ENCODE data around the gene NDFIP1.
A peak's percentile ranks its signal among the peaks of the same experiment; 100 is the strongest.

NDFIP1 gene

DNA sequence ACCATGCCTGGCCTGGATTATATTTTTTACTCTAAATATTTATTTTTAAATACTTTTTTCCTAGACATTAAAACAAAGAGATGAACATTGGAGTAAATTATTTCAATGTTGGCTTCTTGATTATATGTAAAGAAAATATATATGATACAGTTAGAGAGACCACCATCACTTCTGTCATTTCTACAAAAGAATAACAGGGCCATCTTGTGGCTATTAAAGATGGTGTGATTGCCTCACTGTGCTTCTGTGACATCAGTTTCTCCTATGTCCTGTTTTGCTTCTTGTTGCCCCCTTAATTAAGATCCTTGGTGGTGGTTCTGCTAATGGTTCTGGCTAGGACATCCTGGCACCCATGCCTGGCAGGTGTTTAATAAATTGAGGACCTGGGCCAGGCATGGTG, 32.9 kb downstream of the NDFIP1 start:
- H3K4me3 ChIP-seq (ENCODE audit: low read depth, low read length), result no peak overlapping the region
- TF ChIP-seq CTCF (IDR thresholded peaks at IDR 0.05; ENCODE audit: control insufficient read depth, extremely low read depth, insufficient read depth), result peak; percentile 34
- DNase-seq (ENCODE audit: low read depth), result no peak

DNA sequence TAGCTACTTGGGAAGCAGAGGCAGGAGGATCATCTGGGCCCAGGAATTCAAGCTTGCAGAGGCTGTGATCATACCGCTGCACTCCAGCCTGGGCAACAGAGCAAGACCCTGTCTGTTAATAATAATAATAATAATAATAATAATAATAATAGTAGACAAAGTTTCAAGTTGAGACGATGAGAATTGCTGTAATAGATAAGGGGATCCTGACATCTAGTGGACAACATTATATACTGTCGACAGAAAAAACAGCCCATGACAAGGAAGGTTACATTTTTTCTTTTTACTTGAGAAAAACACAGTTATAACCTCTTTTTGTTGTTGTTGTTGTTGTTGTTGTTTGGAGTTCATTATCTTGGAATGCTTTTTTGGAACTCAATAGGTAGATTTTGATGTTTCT, 35.3 kb downstream of the NDFIP1 start:
- DNase-seq (ENCODE audit: low read depth), result no peak
- peak; percentile 65 for TF ChIP-seq CTCF (IDR thresholded peaks at IDR 0.05; ENCODE audit: control insufficient read depth, extremely low read depth, insufficient read depth)
- H3K4me3 ChIP-seq (ENCODE audit: low read depth, low read length), result no peak overlapping the region

- DNase-seq (ENCODE audit: low read depth), result no peak
- peak; percentile 87 for TF ChIP-seq CTCF (IDR thresholded peaks at IDR 0.05; ENCODE audit: control insufficient read depth, extremely low read depth, insufficient read depth)
- H3K4me3 ChIP-seq (ENCODE audit: low read depth, low read length), result no peak overlapping the region
Observed at GRCh38 chr5:142145106-142145900, 36.7 kb downstream of the NDFIP1 start.

DNA sequence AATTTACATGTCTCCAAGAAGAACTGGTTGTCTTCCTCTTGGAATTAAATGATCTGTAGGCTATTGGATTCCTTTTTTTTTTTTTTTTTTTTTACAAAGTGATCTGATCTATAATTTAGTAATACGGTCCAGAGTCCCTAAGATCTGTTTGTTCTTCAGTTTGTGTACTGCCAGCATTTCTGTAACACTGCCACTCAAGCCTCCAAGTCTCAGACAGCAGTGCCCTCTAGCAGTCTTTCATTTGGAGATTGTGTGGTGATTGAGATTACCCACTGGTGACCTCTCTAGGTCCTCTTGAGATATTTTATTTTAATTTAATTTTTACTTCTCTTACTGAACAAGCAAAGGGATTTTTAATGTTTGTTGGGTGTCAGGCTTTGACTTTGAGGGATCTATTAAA, 40.8 kb downstream of the NDFIP1 start:
- TF ChIP-seq CTCF (IDR thresholded peaks at IDR 0.05; ENCODE audit: control insufficient read depth, extremely low read depth, insufficient read depth), result peak; percentile 30; the same call in 1 of the 2 replicates
- no peak for DNase-seq (ENCODE audit: low read depth)
- H3K4me3 ChIP-seq (ENCODE audit: low read depth, low read length), result no peak overlapping the region

DNA sequence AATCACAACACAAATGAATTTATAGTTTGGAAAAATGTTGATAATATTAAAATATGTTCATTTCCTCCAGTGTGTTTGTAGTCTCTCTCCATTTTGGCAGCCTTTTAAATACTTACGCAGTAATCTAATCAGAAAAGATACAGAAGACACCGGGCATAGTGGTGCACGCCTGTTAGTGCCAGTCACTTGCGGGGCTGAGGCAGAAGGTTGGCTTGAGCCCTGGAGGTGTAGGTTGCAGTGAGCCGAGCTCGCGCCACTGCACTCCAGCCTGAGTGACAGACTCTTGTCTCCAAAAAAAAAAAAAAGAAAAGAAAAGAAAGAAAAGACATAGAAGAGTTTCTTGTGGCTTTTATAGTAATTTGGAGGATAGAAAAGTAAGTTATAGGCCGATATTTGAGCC, 41.9 kb downstream of the NDFIP1 start:
- DNase-seq (ENCODE audit: low read depth), result no peak
- no peak for TF ChIP-seq CTCF (IDR thresholded peaks at IDR 0.05; ENCODE audit: control insufficient read depth, extremely low read depth, insufficient read depth)
- no peak overlapping the region for H3K4me3 ChIP-seq (ENCODE audit: low read depth, low read length)

DNA sequence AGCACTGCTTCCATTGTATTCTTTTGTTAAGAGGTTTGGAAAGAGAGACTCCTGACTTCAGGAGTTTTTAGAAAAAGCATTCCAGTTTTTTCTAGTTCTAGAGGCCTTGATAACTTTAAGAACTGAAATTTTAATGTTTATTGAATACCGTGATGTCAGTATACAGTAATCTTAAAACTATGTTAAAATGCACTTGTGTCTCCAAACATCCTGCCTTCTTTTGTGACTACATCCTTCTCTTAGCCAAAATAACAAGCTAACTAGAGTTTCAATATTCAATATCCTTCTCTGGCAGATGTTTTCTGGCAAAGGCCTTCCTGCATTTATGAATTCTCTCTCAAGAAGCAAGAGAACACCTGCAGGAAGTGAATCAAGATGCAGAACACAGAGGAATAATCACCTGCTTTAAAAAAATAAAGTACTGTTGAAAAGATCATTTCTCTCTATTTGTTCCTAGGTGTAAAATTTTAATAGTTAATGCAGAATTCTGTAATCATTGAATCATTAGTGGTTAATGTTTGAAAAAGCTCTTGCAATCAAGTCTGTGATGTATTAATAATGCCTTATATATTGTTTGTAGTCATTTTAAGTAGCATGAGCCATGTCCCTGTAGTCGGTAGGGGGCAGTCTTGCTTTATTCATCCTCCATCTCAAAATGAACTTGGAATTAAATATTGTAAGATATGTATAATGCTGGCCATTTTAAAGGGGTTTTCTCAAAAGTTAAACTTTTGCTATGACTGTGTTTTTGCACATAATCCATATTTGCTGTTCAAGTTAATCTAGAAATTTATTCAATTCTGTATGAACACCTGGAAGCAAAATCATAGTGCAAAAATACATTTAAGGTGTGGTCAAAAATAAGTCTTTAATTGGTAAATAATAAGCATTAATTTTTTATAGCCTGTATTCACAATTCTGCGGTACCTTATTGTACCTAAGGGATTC, 43.1 kb downstream of the NDFIP1 start:
- TF ChIP-seq CTCF (IDR thresholded peaks at IDR 0.05; ENCODE audit: control insufficient read depth, extremely low read depth, insufficient read depth), result peak; percentile 77
- no peak overlapping the region for H3K4me3 ChIP-seq (ENCODE audit: low read depth, low read length)
- DNase-seq (ENCODE audit: low read depth), result peak; percentile 65

Data from LNCaP clone FGC (cell line).